Germinal center (tissue), 1 donor: ENCODE measurements around the gene ERF.

Experiments
- DNase-seq: peaks from one replicate; pipeline ENCODE4 v3.0.0; 2012; ENCODE audit warnings: mixed read lengths, low spot score

Gene ERF

DNA sequence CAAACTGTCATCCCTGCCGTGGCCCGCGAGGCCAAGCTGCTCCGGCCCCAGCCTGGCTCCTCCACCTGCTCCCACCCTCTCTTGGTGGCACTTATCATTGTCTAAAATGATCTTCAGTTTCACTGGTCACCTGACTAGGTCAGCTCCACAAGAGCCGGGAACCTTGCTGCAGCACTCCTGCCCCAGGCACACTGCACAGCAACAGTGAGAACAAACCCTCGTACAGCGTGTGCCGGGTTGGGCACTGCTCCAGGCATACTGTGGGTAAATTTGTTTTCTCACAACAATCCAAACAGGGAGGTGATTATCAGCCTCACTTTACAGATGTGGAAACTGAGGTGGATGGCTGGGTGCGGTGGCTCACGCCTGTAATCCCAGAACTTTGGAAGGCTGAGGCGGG lies 46.3 kb downstream of the ERF start:
- DNase-seq, result no peak

DNA sequence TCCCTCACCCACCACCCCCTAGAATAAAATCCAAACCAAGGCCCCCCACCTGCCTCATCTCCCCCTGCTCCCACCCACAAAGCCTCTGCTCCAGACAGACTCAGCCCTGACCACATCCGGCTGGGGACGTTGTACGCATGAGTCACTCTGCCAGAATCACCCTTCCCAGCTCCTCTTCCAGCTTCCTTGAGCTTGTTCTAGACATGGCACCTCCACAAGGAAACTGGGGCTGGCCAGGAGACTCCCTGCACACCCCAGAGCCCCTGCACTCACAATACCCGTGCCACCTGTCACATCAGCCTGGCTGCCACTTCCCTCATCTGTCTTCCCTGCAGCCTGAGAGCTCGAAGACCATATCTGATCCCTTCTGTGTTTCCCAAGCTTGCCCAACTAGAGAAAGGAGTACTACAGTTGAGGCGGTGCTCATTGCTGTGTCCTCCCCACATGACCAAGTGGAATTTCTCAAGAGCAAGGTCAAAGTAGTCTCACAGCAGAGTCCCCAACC lies 47.1 kb downstream of the ERF start:
- DNase-seq, result no peak

- no peak for DNase-seq
These were observed 47.8 kb downstream of the ERF start for GRCh38 chr19:42206871-42207755.

DNA sequence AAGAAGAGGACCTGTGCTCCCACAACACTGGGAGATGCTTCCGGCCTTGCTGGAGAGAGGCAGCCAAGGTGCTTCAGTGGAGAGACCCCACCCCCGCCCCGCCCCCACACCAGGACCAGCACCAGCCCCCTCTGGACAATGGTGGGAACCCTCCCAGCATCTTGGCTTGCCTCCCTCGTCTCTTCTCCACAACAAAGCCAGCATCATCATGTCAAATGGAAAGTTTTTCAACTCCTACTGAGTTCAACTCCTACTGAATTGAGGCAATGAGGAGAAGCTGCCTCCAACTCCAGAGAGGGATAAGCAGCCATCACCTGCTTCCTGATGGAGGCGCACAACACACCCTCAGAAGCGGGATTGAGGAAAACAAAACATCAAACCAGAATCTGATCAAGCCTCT lies 50.3 kb downstream of the ERF start:
- DNase-seq, result no peak

GRCh38 chr19:42203700-42204099 lies 51.2 kb downstream of the ERF start:
- DNase-seq, result peak; percentile 33

GRCh38 chr19:42202290-42202880 lies 52.5 kb downstream of the ERF start:
- no peak for DNase-seq

GRCh38 chr19:42201489-42202289 lies 53.2 kb downstream of the ERF start:
- peak; percentile 88 for DNase-seq

DNA sequence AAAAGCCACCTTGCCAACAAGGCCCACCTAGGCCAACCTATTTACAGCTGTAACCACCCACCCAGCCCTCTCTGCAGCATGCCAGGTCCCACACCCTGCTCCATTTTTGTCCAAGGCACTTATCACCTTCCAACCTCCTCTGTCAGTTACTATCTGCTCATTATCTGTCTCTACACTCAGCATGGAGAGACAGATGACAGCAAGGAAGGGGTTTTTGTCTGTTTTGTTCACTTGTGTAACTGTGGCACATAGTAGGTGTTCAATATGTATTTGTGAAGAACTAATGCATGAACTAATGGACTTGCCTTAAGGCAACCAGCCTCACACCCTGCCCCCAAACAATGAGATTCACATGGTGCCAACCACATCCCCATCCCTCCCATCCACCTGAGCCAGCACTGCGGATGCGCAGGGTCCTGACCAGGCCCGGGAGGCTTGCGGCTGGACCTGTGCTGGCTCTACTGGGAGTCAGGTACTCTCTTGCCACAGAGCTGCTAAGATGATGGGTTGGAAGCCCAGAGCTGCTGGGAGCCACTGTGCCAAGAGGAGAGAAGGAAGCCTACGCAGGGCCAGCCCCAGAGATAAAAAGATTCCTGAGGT lies 54.7 kb downstream of the ERF start:
- DNase-seq, result no peak

DNA sequence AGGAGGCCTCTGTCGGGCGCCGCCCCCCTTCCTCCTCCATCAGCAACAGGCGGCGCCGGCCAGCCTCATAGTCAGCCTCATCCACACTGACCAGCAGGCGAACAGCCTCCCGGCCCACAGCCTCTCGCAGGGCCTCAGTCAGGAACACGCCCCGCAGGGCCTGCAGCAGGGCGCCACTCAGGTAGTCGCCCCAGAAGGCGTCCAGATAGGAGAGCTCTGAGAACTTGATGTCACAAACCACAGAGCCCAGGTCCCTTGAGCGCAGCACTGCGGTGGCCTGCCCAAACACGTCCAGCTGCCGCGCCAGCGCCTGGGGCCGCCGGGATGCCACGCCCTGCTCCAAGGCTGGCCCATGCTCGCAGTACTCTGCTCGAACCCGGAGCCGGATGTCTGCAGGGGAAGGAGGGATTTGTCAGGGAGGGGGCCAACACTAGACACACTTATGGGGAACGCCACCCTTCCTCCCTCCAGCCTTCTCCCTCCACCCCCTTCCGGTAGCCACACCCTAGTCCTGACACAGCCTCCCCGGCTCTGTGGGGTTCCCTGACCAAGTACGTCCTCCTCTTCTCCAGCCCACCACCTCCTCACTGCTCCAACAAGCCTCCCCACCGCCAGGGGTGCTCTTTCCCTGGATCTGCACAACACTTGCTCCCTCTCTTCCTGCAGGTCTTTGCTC lies 55.4 kb downstream of the ERF start:
- DNase-seq, result peak; percentile 53

DNA sequence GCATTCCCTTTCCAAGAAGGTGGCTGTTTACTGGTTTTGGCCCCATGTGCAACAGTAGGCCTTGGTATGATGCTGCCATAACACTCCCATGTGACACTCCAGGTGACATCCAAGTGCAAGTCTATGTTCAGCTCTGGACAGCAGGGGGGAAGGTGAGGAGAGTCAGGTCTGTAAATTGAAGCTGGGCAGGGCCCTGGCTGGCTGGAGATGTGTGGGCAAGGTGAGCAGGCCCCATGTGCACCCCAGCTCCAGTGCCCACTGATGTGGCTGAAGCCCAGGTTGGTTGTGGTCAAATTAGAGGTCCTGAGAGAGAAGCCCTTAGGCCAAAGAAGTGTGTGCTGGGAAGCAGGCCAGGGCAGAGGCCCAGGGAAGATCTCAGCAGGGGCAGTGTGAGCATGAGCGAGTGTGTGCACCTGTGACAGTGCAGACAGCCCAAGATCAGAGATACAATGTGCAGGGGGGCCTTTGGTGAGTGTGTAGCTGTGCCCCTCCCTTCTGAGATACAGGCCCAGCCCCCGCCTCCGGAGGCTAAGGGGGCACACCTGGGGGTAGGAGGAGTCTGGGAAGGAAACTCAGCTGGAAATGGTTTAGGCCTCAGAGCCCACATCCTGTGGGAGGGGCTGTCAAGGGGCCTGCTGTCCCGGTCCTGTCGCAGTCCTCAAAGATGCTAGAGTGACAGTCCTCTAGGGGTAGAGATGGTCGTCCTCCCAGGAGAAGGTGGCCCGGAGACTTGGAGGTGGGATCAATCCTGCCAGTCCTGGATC lies 56.1 kb downstream of the ERF start:
- DNase-seq, result peak; percentile 75
